ENCODE data around the gene PLEKHH2.
A peak's percentile ranks its signal among the peaks of the same experiment; 100 is the strongest.

The PLEKHH2 gene

GRCh38 chr2:43749583-43749982 lies 112.5 kb downstream of the PLEKHH2 start:
- Histone ChIP-seq H3K4me1 (ENCODE audit: insufficient read depth, low read length) (peaks cover 10% of the 10 kb centered on the region), H3K9ac (ENCODE audit: low read length) (no peak overlapping the region), H3K4me3 (ENCODE audit: low read depth in 1 of 2, low read length in 2 of 2) (no peak overlapping the region), H3K27me3 (ENCODE audit: control insufficient read depth in 1 of 2, insufficient read depth in 2 of 2, low read length in 2 of 2) (no peaks in the 10 kb centered on the region), H3K27ac (ENCODE audit: low read depth, low read length) (no peak overlapping the region), H3K36me3 (ENCODE audit: insufficient read depth, low read length) (no peaks in the 10 kb centered on the region), H3K9me3 (ENCODE audit: low read length) (no peaks in the 10 kb centered on the region)

- Histone ChIP-seq H3K9me3 (ENCODE audit: low read length) (no peaks in the 10 kb centered on the region), H3K27me3 (ENCODE audit: control insufficient read depth in 1 of 2, insufficient read depth in 2 of 2, low read length in 2 of 2) (no peaks in the 10 kb centered on the region), H3K4me3 (ENCODE audit: low read depth in 1 of 2, low read length in 2 of 2) (no peak overlapping the region), H3K36me3 (ENCODE audit: insufficient read depth, low read length) (no peaks in the 10 kb centered on the region), H3K27ac (ENCODE audit: low read depth, low read length) (no peak overlapping the region), H3K9ac (ENCODE audit: low read length) (no peak overlapping the region), H3K4me1 (ENCODE audit: insufficient read depth, low read length) (no peaks in the 10 kb centered on the region)
Observed at GRCh38 chr2:43751476-43751990, 114.5 kb downstream of the PLEKHH2 start.

- Histone ChIP-seq H3K27me3 (ENCODE audit: control insufficient read depth in 1 of 2, insufficient read depth in 2 of 2, low read length in 2 of 2) (no peaks in the 10 kb centered on the region), H3K36me3 (ENCODE audit: insufficient read depth, low read length) (no peaks in the 10 kb centered on the region), H3K4me1 (ENCODE audit: insufficient read depth, low read length) (no peaks in the 10 kb centered on the region), H3K9me3 (ENCODE audit: low read length) (no peaks in the 10 kb centered on the region), H3K4me3 (ENCODE audit: low read depth in 1 of 2, low read length in 2 of 2) (no peak overlapping the region), H3K9ac (ENCODE audit: low read length) (no peak overlapping the region), H3K27ac (ENCODE audit: low read depth, low read length) (no peak overlapping the region)
Observed at GRCh38 chr2:43752302-43752701, 115.2 kb downstream of the PLEKHH2 start.

GRCh38 chr2:43754180-43754579 lies 117.1 kb downstream of the PLEKHH2 start:
- Histone ChIP-seq H3K27ac (ENCODE audit: low read depth, low read length) (no peak overlapping the region), H3K27me3 (ENCODE audit: control insufficient read depth in 1 of 2, insufficient read depth in 2 of 2, low read length in 2 of 2) (no peaks in the 10 kb centered on the region)

GRCh38 chr2:43758739-43759138 lies 121.7 kb downstream of the PLEKHH2 start:
- Histone ChIP-seq H3K9me3 (ENCODE audit: low read length) (no peaks in the 10 kb centered on the region), H3K27ac (ENCODE audit: low read depth, low read length) (no peak overlapping the region), H3K4me1 (ENCODE audit: insufficient read depth, low read length) (no peaks in the 10 kb centered on the region), H3K9ac (ENCODE audit: low read length) (no peak overlapping the region), H3K27me3 (ENCODE audit: control insufficient read depth in 1 of 2, insufficient read depth in 2 of 2, low read length in 2 of 2) (no peaks in the 10 kb centered on the region), H3K36me3 (ENCODE audit: insufficient read depth, low read length) (no peaks in the 10 kb centered on the region), H3K4me3 (ENCODE audit: low read depth in 1 of 2, low read length in 2 of 2) (no peak overlapping the region)

More at GRCh38 chr2:43754180-43754579, 117.1 kb downstream of the PLEKHH2 start:
- Histone ChIP-seq H3K4me1 (ENCODE audit: insufficient read depth, low read length) (no peaks in the 10 kb centered on the region), H3K36me3 (ENCODE audit: insufficient read depth, low read length) (no peaks in the 10 kb centered on the region), H3K9ac (ENCODE audit: low read length) (no peak overlapping the region), H3K9me3 (ENCODE audit: low read length) (no peaks in the 10 kb centered on the region), H3K4me3 (ENCODE audit: low read depth in 1 of 2, low read length in 2 of 2) (no peak overlapping the region)

GRCh38 chr2:43759195-43759594 lies 122.1 kb downstream of the PLEKHH2 start:
- no peak overlapping the region for H3K4me3 ChIP-seq (ENCODE audit: low read depth in 1 of 2, low read length in 2 of 2)
- no peaks in the 10 kb centered on the region for H3K4me1 ChIP-seq (ENCODE audit: insufficient read depth, low read length)
- no peak overlapping the region for H3K27ac ChIP-seq (ENCODE audit: low read depth, low read length)
- H3K9me3 ChIP-seq (ENCODE audit: low read length): no peaks in the 10 kb centered on the region
- no peaks in the 10 kb centered on the region for H3K36me3 ChIP-seq (ENCODE audit: insufficient read depth, low read length)
- no peaks in the 10 kb centered on the region for H3K27me3 ChIP-seq (ENCODE audit: control insufficient read depth in 1 of 2, insufficient read depth in 2 of 2, low read length in 2 of 2)
- H3K9ac ChIP-seq (ENCODE audit: low read length): no peak overlapping the region

GRCh38 chr2:43762286-43762685 lies 125.2 kb downstream of the PLEKHH2 start:
- Histone ChIP-seq H3K9ac (ENCODE audit: low read length) (no peak overlapping the region), H3K4me3 (ENCODE audit: low read depth in 1 of 2, low read length in 2 of 2) (no peak overlapping the region), H3K36me3 (ENCODE audit: insufficient read depth, low read length) (peaks cover 12% of the 10 kb centered on the region), H3K4me1 (ENCODE audit: insufficient read depth, low read length) (no peaks in the 10 kb centered on the region), H3K27ac (ENCODE audit: low read depth, low read length) (no peak overlapping the region), H3K9me3 (ENCODE audit: low read length) (no peaks in the 10 kb centered on the region), H3K27me3 (ENCODE audit: control insufficient read depth in 1 of 2, insufficient read depth in 2 of 2, low read length in 2 of 2) (no peaks in the 10 kb centered on the region)

GRCh38 chr2:43763091-43763490 lies 126.0 kb downstream of the PLEKHH2 start:
- peaks cover 12% of the 10 kb centered on the region for H3K36me3 ChIP-seq (ENCODE audit: insufficient read depth, low read length)
- no peaks in the 10 kb centered on the region for H3K27me3 ChIP-seq (ENCODE audit: control insufficient read depth in 1 of 2, insufficient read depth in 2 of 2, low read length in 2 of 2)
- no peak overlapping the region for H3K4me3 ChIP-seq (ENCODE audit: low read depth in 1 of 2, low read length in 2 of 2)
- no peak overlapping the region for H3K27ac ChIP-seq (ENCODE audit: low read depth, low read length)
- H3K4me1 ChIP-seq (ENCODE audit: insufficient read depth, low read length): no peaks in the 10 kb centered on the region
- H3K9me3 ChIP-seq (ENCODE audit: low read length): no peaks in the 10 kb centered on the region
- no peak overlapping the region for H3K9ac ChIP-seq (ENCODE audit: low read length)

GRCh38 chr2:43764086-43764705 lies 127.1 kb downstream of the PLEKHH2 start:
- H3K4me3 ChIP-seq (ENCODE audit: low read depth in 1 of 2, low read length in 2 of 2): no peak overlapping the region
- no peaks in the 10 kb centered on the region for H3K9me3 ChIP-seq (ENCODE audit: low read length)
- H3K9ac ChIP-seq (ENCODE audit: low read length): no peak overlapping the region
- H3K4me1 ChIP-seq (ENCODE audit: insufficient read depth, low read length): no peaks in the 10 kb centered on the region
- H3K27ac ChIP-seq (ENCODE audit: low read depth, low read length): no peak overlapping the region
- H3K36me3 ChIP-seq (ENCODE audit: insufficient read depth, low read length): peaks cover 12% of the 10 kb centered on the region
- H3K27me3 ChIP-seq (ENCODE audit: control insufficient read depth in 1 of 2, insufficient read depth in 2 of 2, low read length in 2 of 2): no peaks in the 10 kb centered on the region

GRCh38 chr2:43766006-43766405 lies 128.9 kb downstream of the PLEKHH2 start:
- Histone ChIP-seq H3K9ac (ENCODE audit: low read length) (no peak overlapping the region), H3K27me3 (ENCODE audit: control insufficient read depth in 1 of 2, insufficient read depth in 2 of 2, low read length in 2 of 2) (no peaks in the 10 kb centered on the region), H3K36me3 (ENCODE audit: insufficient read depth, low read length) (peaks cover 12% of the 10 kb centered on the region), H3K27ac (ENCODE audit: low read depth, low read length) (no peak overlapping the region), H3K4me3 (ENCODE audit: low read depth in 1 of 2, low read length in 2 of 2) (no peak overlapping the region), H3K9me3 (ENCODE audit: low read length) (no peaks in the 10 kb centered on the region), H3K4me1 (ENCODE audit: insufficient read depth, low read length) (no peaks in the 10 kb centered on the region)

GRCh38 chr2:43773876-43774613 lies 137.0 kb downstream of the PLEKHH2 start, which contains the start of gene DYNC2LI1:
Gene DYNC2LI1 (plus strand): TSS chr2:43774039. CDS start chr2:43774139, 100 bp downstream.
- H3K27ac ChIP-seq (ENCODE audit: low read depth, low read length): peak within 1 kb of the TSS; percentile 78
- H3K9me3 ChIP-seq (ENCODE audit: low read length): no peaks in the 10 kb centered on the region
- H3K9ac ChIP-seq (ENCODE audit: low read length): peak within 1 kb of the TSS; percentile 67
- H3K36me3 ChIP-seq (ENCODE audit: insufficient read depth, low read length): peaks cover 12% of the 10 kb centered on the region
- H3K27me3 ChIP-seq (ENCODE audit: control insufficient read depth in 1 of 2, insufficient read depth in 2 of 2, low read length in 2 of 2): no peaks in the 10 kb centered on the region
- H3K4me1 ChIP-seq (ENCODE audit: insufficient read depth, low read length): no peaks in the 10 kb centered on the region
- H3K4me3 ChIP-seq (ENCODE audit: low read depth in 1 of 2, low read length in 2 of 2): peak within 1 kb of the TSS; percentile 83 to 84
